ES-I3 (cell line): ENCODE data around the gene ZNF433.
A peak's percentile ranks its signal among the peaks of the same experiment; 100 is the strongest.

Experiments
- H3K36me3 ChIP-seq: 2 replicates; pipeline ENCODE4 v1.6.1; 2013; ENCODE audit warnings: mild to moderate bottlenecking, low read length, control low read depth, moderate library complexity; ENCODE audit not compliant: insufficient read depth
- H3K4me1 ChIP-seq: 2 replicates; pipeline ENCODE4 v1.6.1; 2013; ENCODE audit warnings: mild to moderate bottlenecking, control low read depth, low read length; ENCODE audit not compliant: insufficient read depth
- H3K9ac ChIP-seq: 2 replicates; pipeline ENCODE4 v1.6.1; 2013; ENCODE audit warnings: low read depth, mild to moderate bottlenecking, low read length, moderate library complexity
- H3K9me3 ChIP-seq: 2 replicates; pipeline ENCODE4 v1.6.1; 2013; ENCODE audit warnings: mild to moderate bottlenecking, low read length, moderate library complexity; ENCODE audit not compliant: control insufficient read depth, insufficient read depth

ZNF433 gene

DNA sequence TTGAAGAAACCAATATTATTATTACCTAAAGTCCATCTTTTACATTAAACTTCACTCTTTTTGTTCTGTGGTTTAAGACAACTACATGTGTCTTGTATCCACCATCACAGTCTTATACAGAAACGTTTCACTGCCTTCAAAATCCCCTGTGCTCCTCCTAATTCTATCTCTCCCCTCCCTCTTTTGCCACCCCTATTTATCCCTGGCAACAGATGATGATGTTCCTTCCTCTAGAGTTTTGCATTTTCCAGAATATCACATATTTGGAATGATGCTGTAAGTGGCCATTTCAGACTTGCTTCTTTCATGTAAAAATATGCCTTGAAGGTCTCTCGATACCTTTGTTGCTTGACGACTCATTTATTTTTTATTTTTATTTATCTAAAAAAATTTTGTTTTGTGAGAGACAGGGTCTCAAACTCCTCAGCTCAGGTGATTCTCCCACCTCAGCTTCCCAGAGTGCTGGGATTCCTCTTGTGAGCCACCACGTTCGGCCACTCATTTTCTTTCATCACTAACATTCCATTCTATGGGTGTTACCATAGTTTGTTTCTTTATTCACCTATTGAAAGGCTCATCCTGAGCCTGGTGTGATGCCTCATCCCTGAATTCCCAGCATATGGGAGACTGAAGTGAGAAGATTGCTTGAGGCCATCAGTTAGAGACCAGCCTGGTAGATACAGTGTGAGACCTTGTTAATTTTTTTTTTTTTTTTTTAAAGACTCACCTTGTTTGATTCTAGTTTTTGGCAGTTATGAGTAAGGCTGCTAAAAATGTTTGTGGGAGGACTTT, 62.3 kb downstream of the ZNF433 start:
- H3K4me1 ChIP-seq = no peaks in the 10 kb centered on the region
- H3K9ac ChIP-seq = no peak overlapping the region
- no peaks in the 10 kb centered on the region; the same call in 1 of the 2 replicates for H3K9me3 ChIP-seq
- no peaks in the 10 kb centered on the region for H3K36me3 ChIP-seq

DNA sequence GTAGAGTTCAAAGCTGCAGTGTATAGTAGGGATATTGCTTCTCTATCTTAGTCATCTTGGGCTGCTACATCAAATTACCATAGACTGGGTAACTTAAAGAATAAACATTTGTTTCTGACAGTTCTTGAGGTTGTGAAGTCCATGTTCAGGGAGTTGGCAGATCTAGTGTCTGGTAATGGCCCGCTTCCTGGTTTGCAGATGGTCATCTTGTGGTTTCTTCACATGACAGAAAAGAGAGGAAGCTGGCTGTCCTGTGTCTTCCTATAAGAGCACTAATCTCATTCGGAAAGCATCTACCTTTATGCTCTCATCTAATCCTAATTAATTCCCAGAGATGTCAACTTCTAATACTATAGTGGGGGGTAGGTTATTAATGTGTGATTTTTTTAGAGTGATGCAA, 64.4 kb downstream of the ZNF433 start:
- Histone ChIP-seq H3K9me3 (no peaks in the 10 kb centered on the region; the same call in 1 of the 2 replicates), H3K9ac (no peak overlapping the region), H3K4me1 (no peaks in the 10 kb centered on the region), H3K36me3 (no peaks in the 10 kb centered on the region)

DNA sequence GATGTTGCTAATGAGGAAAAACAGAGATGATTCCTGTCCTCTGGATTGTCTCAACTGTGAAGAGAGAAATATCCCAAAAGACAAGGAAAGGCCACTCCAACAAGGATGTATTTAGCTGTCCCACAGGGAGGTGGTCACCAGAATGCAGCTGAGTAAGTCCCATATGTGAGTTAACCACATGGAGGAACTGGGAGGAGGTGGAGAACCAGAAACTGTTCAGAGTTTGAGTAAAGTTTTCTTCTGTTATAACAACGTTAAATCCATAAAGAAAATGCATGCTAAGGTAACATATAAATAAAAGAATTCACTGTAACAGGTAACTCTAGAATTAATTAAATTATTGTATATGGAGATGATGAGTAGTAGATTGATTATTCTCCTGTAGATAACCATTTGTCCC, 65.3 kb downstream of the ZNF433 start:
- Histone ChIP-seq H3K9ac (no peak overlapping the region), H3K9me3 (no peaks in the 10 kb centered on the region; the same call in 1 of the 2 replicates), H3K4me1 (no peaks in the 10 kb centered on the region), H3K36me3 (no peaks in the 10 kb centered on the region)

DNA sequence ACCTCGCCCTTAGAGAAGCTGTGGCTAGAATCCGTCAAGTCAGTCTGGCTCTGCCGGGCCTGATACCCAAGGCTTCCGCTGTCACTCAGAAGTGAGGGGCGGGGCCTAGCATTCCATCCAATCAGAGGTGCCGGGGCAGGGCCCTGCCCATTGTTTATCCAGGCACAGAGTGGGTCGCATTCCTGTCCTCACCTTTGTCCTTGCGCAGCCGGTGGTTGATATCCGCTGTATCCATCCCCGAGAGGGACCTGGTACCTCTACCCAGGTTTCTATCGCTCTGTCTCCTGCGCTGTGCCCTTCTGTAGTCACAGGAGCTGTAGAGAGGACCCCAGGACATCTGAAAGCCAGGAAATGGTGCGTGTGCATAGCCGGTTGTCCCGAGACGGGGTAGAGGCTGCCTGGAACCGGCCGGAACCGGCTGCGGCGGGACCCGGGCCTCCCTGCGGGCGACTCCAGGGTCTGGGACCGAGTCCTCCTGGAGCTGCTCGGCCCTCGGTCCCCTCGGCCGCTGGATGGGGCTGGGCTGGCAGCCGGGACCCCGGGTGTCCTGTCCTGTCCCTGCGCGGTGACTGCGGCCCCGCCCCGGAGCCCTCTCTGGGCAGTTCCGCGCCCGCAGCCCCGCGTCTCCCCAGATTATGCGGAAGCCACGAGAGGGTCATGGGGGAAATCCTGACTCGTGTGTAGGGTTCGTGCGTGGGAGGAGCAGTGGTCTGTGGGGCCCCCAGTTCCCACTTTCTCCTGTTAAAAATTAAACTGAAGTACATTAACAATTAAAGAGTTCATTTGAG, 70.4 kb downstream of the ZNF433 start, which contains the start of gene ZNF763:
Gene ZNF763, plus strand, starts transcription at position 183 of the 788 bp plus-strand sequence. Its CDS starts 169 bp downstream, at position 352.
- H3K4me1 ChIP-seq = no peaks in the 10 kb centered on the region
- no peaks in the 10 kb centered on the region for H3K36me3 ChIP-seq
- peak within 1 kb of the TSS; percentile 38 for H3K9ac ChIP-seq
- H3K9me3 ChIP-seq = no peaks in the 10 kb centered on the region
